HEK293T (cell line): ENCODE measurements around the gene MYL10.

Experiments
- BHLHE40 ChIP-seq: fragments of 450-650 bp; IDR thresholded peaks from 2 replicates; pipeline ENCODE4 v1.6.1; 2016; ENCODE audit warnings: mild to moderate bottlenecking, moderate library complexity, borderline replicate concordance
- CTBP1 ChIP-seq: fragments of 450-650 bp; IDR thresholded peaks from 2 replicates; pipeline ENCODE4 v1.6.1; 2016; ENCODE audit warnings: borderline replicate concordance
- ELF4 ChIP-seq: fragments of 450-650 bp; IDR thresholded peaks from 2 replicates; pipeline ENCODE4 v1.6.1; 2017; ENCODE audit warnings: antibody characterized with exemption
- FOXA1 ChIP-seq: fragments of 450-650 bp; IDR thresholded peaks from 2 replicates; pipeline ENCODE4 v1.6.1; 2016; ENCODE audit warnings: mild to moderate bottlenecking
- FOXK2 ChIP-seq: fragments of 450-650 bp; IDR thresholded peaks from 2 replicates; pipeline ENCODE4 v1.6.1; 2016; ENCODE audit warnings: mild to moderate bottlenecking
- NFRKB ChIP-seq: fragments of 450-650 bp; IDR thresholded peaks from 2 replicates; pipeline ENCODE4 v1.6.1; 2016; ENCODE audit warnings: mild to moderate bottlenecking, moderate library complexity
- SP1 ChIP-seq: fragments of 450-650 bp; IDR thresholded peaks from 2 replicates; pipeline ENCODE4 v1.6.1; 2017

- no peak for TF ChIP-seq BHLHE40
- no peak for TF ChIP-seq SP1
- TF ChIP-seq CTBP1: no peak
- no peak for TF ChIP-seq NFRKB
- no peak for TF ChIP-seq ELF4
- no peak for TF ChIP-seq FOXA1
- no peak for TF ChIP-seq FOXK2
Measured at GRCh38 chr7:101589052-101589451, 40.0 kb downstream of the MYL10 start.
